SK-N-SH treated with all-trans-retinoic acid at 6 μM for 48 hours (cell line): ENCODE measurements around the gene SYNDIG1.

Experiments used
- ATAC-seq: fragments of 200-7000 bp; cut with Tn5 transposase; 3 replicates; pipeline ENCODE4 v1.9.1; 2020; ENCODE audit warnings: mild to moderate bottlenecking, moderate library complexity
- ARNTL ChIP-seq: fragments of 450-650 bp; formaldehyde crosslinking; IDR thresholded peaks from 2 replicates; pipeline ENCODE4 v1.5.0; 2020; ENCODE audit warnings: low read depth, mild to moderate bottlenecking, moderate library complexity, borderline replicate concordance
- BACH2 ChIP-seq: fragments of 250-450 bp; sonication (Bioruptor Pico); IDR thresholded peaks from 2 replicates; pipeline ENCODE4 v1.9.0; 2021; ENCODE audit warnings: mild to moderate bottlenecking, borderline replicate concordance
- CREB5 ChIP-seq: fragments of 250-450 bp; sonication (Bioruptor Pico); IDR thresholded peaks from 2 replicates; pipeline ENCODE4 v1.5.1; 2020; ENCODE audit warnings: low read depth, mild to moderate bottlenecking, moderate library complexity
- CSDC2 ChIP-seq: fragments of 250-450 bp; sonication (Bioruptor Pico); IDR thresholded peaks from 2 replicates; pipeline ENCODE4 v1.5.0; 2020; ENCODE audit warnings: mild to moderate bottlenecking, moderate library complexity
- CSRNP3 ChIP-seq: fragments of 250-450 bp; sonication (Bioruptor Pico); IDR thresholded peaks from 2 replicates; pipeline ENCODE4 v1.5.1; 2021; ENCODE audit warnings: mild to moderate bottlenecking, moderate library complexity
- ESRRG ChIP-seq: fragments of 250-450 bp; sonication (Bioruptor Pico); IDR thresholded peaks from 2 replicates; pipeline ENCODE4 v1.6.1; 2021; ENCODE audit warnings: mild to moderate bottlenecking
- GLIS3 ChIP-seq: fragments of 250-450 bp; sonication (Bioruptor Pico); IDR thresholded peaks from 2 replicates; pipeline ENCODE4 v1.5.0; 2020; ENCODE audit warnings: mild to moderate bottlenecking, moderate library complexity
- ISL1 ChIP-seq: fragments of 250-450 bp; sonication (Bioruptor Pico); IDR thresholded peaks from 2 replicates; pipeline ENCODE4 v2.1.2; 2022; ENCODE audit warnings: mild to moderate bottlenecking, moderate library complexity
- OSR1 ChIP-seq: fragments of 250-450 bp; sonication (Bioruptor Pico); IDR thresholded peaks from 2 replicates; pipeline ENCODE4 v1.8.0; 2022; ENCODE audit warnings: moderate library complexity, mild to moderate bottlenecking, inconsistent platforms
- PATZ1 ChIP-seq: fragments of 250-450 bp; sonication (Bioruptor Pico); IDR thresholded peaks from 2 replicates; pipeline ENCODE4 v1.8.0; 2020; ENCODE audit warnings: mild to moderate bottlenecking, moderate library complexity, borderline replicate concordance
- POU6F1 ChIP-seq: fragments of 250-450 bp; sonication (Bioruptor Pico); IDR thresholded peaks from 2 replicates; pipeline ENCODE4 v1.8.0; 2021; ENCODE audit warnings: low read depth, mild to moderate bottlenecking, moderate library complexity, borderline replicate concordance
- PPARA ChIP-seq: fragments of 250-450 bp; sonication (Bioruptor Pico); IDR thresholded peaks from 2 replicates; pipeline ENCODE4 v1.5.0; 2020; ENCODE audit warnings: mild to moderate bottlenecking, borderline replicate concordance
- RARB ChIP-seq: fragments of 250-450 bp; sonication (Bioruptor Pico); IDR thresholded peaks from 2 replicates; pipeline ENCODE4 v1.8.0; 2021; ENCODE audit warnings: mild to moderate bottlenecking, moderate library complexity
- SNAI2 ChIP-seq: fragments of 250-450 bp; sonication (Bioruptor Pico); IDR thresholded peaks from 2 replicates; pipeline ENCODE4 v1.5.0; 2020; ENCODE audit warnings: mild to moderate bottlenecking, moderate library complexity
- TCF4 ChIP-seq: fragments of 250-450 bp; sonication (Bioruptor Pico); IDR thresholded peaks from 2 replicates; pipeline ENCODE4 v1.8.0; 2021; ENCODE audit warnings: mild to moderate bottlenecking, moderate library complexity, borderline replicate concordance
- TSHZ2 ChIP-seq: fragments of 250-450 bp; sonication (Bioruptor Pico); IDR thresholded peaks from 2 replicates; pipeline ENCODE4 v1.5.0; 2020; ENCODE audit warnings: mild to moderate bottlenecking, moderate library complexity
- ZC3H10 ChIP-seq: fragments of 250-450 bp; sonication (Bioruptor Pico); IDR thresholded peaks from 2 replicates; pipeline ENCODE4 v1.5.1; 2021; ENCODE audit warnings: mild to moderate bottlenecking, moderate library complexity
- ZFP3 ChIP-seq: fragments of 250-450 bp; sonication (Bioruptor Pico); IDR thresholded peaks from 2 replicates; pipeline ENCODE4 v1.5.0; 2020; ENCODE audit warnings: mild to moderate bottlenecking, moderate library complexity
- ZFP30 ChIP-seq: fragments of 450-650 bp; formaldehyde crosslinking; IDR thresholded peaks from 2 replicates; pipeline ENCODE4 v1.5.0; 2022; ENCODE audit warnings: mild to moderate bottlenecking, moderate library complexity
- ZNF565 ChIP-seq: fragments of 450-650 bp; formaldehyde crosslinking; conservative IDR thresholded peaks from 2 replicates; pipeline ENCODE4 v1.5.0; 2020; ENCODE audit warnings: low read depth, mild to moderate bottlenecking, moderate library complexity
- ZNF70 ChIP-seq: fragments of 450-650 bp; formaldehyde crosslinking; IDR thresholded peaks from 2 replicates; pipeline ENCODE4 v1.5.0; 2020; ENCODE audit warnings: mild to moderate bottlenecking, moderate library complexity
- ZNF8 ChIP-seq: fragments of 450-650 bp; formaldehyde crosslinking; IDR thresholded peaks from 2 replicates; pipeline ENCODE4 v1.5.0; 2020; ENCODE audit warnings: mild to moderate bottlenecking, moderate library complexity

Gene SYNDIG1

GRCh38 chr20:24576447-24576846 is 107.0 kb downstream of the SYNDIG1 start:
- ATAC-seq: no peak
- TF ChIP-seq ZFP3 (CRISPR knock-in tag): no peak
- no peak for TF ChIP-seq SNAI2 (CRISPR knock-in tag)
- TF ChIP-seq TCF4 (CRISPR knock-in tag): no peak
- TF ChIP-seq ARNTL: no peak
- no peak for TF ChIP-seq RARB (CRISPR knock-in tag)
- no peak for TF ChIP-seq PPARA
- no peak for TF ChIP-seq OSR1
- no peak for TF ChIP-seq ESRRG
- TF ChIP-seq GLIS3 (CRISPR knock-in tag): no peak
- TF ChIP-seq ZNF70 (CRISPR knock-in tag): no peak
- no peak for TF ChIP-seq ZFP30 (CRISPR knock-in tag)

DNA sequence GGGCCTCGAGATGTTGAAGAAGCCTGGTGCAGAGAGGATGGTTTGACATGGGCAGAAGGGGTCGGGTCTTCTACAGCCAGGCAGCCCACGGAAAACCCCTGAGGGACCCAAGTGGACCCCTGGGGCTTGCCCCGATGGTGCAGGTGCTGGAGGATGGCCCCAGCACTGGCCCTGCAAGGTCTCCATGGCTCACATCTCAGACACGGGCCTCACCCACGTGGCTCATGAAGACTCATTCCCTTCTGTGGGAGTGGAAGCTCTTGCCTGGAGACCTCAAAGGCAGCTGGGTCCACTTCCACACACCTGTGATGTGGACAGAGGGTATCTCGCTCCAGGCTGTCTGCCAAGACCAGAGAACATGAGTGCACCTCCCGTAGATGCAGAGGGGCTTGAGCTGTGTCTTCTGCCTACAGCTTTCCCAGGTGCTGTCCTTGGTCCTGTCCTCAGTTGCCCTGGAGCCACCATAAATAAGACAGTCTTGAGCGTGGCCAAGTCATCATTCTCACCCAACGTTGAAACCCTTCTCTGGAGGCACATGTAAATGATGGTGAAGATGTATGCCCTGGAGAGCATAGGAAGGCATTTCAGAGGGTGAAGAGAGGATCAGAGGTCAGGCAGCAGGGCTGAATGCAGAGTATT is 108.0 kb downstream of the SYNDIG1 start:
- TF ChIP-seq ESRRG (no peak), CSRNP3 (CRISPR knock-in tag) (no peak), ZC3H10 (no peak), ISL1 (no peak), POU6F1 (CRISPR knock-in tag) (no peak), PPARA (no peak), ZNF565 (CRISPR knock-in tag) (no peak), ZFP3 (CRISPR knock-in tag) (no peak), RARB (CRISPR knock-in tag) (no peak), TCF4 (CRISPR knock-in tag) (no peak), GLIS3 (CRISPR knock-in tag) (no peak), BACH2 (no peak), SNAI2 (CRISPR knock-in tag) (no peak), CSDC2 (CRISPR knock-in tag) (no peak), PATZ1 (no peak), TSHZ2 (CRISPR knock-in tag) (no peak), ZNF8 (CRISPR knock-in tag) (no peak), ZFP30 (CRISPR knock-in tag) (no peak), CREB5 (CRISPR knock-in tag) (no peak)
- ATAC-seq: no peak
